SKM-1 (cell line): Measurements from ENCODE around the gene COL23A1.
"Not testable (repeated sequence)": the region's sequence is repeated elsewhere in the genome, so short reads cannot be mapped to it uniquely, and the experiment has no call there.

ENCODE experiments used
- DNase-seq: peaks from one replicate; lab custom pipeline; 2025; ENCODE audit not compliant: unreplicated experiment; lab: John Stamatoyannopoulos, UW

Gene COL23A1

DNA sequence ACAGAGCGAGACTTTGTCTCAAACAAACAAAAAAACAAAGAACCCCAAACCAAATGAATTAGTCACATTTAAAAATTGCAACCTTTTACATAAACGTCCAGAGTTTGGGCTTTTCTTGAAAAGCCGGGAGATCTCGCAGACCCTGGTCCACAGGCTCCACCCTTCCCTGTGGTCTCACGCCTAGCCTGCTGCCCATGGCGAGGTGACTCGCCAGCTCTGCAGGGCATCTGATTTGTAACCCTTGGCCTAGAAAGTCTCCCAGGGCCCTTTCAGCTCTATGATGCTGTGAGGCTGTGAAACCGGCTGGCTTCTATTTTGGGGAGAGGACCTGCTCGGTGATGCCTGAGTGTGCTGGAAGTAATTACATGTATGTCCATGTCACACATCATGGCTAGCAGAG lies 312.8 kb downstream of the COL23A1 start:
- DNase-seq, result no peak

- DNase-seq, result no peak
Measured at GRCh38 chr5:178274781-178275537, 315.2 kb downstream of the COL23A1 start.

DNA sequence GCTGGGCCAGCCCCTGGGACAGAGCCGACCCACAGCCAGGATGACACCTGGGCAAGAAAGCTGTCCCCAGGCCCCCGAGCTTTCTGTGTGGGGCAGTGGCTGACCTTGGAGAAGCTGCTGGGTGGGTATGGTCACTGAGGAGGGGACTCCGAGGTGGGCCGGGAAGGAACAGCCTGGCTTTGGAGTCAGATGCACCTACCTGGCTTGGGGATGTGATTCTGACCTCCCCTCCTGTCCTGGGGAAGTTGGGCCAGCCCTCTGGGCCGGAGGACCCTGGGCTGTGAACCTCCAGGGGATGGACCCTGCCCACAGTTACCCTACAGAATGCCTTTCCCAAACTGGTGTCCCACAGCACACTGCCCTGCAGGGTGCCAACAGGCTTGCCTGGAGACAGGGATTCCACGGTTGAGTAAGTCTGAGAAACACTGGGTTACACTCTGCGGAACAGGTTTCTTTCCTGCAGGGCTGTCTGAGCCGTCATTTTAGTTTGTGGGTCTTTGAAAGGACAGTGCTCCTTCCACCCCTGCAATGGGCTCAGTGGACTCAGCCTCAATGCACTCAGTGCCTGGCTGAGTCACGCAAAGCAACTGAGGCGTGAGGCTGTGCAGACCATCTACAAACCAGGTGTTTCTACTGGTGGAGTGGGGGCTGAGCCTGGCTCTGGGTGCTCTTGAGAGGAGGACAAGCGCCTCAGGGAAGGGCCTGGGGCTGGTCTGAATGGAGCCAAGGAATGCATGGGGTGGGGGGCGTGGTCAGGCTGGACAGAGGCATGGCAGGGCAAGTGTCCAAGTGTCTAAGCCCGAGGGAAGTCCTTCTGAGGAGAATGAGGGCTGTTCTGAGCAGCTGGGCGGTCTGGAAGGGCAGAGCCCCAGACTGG lies 316.3 kb downstream of the COL23A1 start:
- no peak for DNase-seq

DNA sequence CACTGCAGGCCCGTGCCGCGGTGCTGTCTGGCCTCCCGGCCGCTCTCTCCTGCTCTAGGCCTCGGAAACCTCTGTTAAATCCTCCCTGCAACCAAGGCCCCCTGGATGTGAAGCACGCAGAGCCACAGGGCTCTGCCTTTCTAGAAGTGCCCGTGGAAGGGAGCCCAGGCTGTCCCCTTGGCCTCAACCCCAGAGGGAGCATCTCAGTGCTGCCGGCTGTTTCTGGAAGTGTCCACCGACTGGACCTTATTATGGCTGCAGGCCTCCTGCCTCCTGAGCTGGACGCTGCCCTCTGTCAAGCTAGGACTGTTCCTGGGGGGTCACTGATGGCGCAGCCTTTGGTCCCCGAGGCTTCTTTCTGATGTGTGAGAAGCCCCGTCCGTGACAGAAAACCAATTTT lies 317.2 kb downstream of the COL23A1 start:
- no peak for DNase-seq

GRCh38 chr5:178272591-178272990 lies 317.6 kb downstream of the COL23A1 start:
- DNase-seq, result no peak

- DNase-seq, result no peak
Measured at GRCh38 chr5:178271726-178272479, 318.3 kb downstream of the COL23A1 start.

DNA sequence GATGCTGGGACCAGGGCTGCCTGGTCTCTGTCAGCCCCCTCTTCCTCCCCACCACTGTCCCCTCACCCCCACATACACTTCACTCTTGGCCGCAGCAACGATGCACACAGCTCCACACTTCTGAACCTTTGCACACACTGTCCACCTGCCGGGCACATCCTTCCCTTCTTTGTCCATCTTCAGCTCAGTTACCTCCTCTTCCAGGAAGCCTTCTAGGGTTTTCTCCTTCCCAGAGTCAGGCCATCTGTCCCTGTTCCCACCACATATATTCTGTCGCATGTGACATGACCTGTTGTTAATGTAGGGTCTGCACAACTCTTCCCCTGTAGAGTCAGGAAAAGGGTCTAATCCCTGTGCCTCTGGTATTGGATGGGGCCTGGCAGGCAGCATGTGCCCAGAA lies 319.0 kb downstream of the COL23A1 start:
- no peak for DNase-seq

GRCh38 chr5:178269499-178269898 lies 320.7 kb downstream of the COL23A1 start:
- no peak for DNase-seq

DNA sequence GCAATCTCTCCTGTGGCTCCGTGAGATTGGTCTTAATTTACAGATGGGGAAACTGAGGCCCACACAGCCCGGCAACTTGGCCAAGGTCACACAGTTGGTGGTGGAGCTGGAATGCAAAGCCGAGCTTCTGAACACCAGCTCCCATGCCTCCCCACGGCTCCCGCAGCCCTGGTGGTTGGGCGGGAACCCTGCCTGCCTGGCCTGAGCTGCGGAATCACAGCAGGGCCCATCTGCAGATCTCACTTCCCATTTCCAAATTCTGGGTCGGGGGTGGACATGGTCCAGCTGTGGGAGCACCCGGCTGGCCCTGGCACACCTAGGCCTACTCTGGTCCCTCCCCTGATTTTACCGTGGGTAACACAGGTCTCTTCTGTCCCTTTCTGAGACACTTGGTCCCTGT lies 322.3 kb downstream of the COL23A1 start:
- no peak for DNase-seq

DNA sequence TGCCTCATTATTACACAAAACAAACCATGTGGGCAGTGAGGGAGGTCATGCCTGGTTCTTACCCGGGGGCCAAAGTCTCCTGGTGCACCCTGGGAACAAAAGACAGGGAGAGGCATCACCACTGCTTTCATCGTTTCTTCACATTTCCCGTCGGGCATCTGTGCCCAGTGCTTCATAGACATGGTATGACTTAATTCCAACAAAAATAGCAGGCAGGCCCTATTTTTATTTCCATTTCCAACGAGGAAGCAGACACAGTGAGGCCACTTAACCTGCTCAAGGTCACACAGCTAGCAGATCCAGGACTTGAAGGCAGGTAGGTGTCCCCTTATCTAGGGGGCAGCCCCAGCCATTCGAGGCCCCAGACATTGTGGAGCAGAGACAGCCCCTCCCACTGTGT lies 322.9 kb downstream of the COL23A1 start:
- no peak for DNase-seq

DNA sequence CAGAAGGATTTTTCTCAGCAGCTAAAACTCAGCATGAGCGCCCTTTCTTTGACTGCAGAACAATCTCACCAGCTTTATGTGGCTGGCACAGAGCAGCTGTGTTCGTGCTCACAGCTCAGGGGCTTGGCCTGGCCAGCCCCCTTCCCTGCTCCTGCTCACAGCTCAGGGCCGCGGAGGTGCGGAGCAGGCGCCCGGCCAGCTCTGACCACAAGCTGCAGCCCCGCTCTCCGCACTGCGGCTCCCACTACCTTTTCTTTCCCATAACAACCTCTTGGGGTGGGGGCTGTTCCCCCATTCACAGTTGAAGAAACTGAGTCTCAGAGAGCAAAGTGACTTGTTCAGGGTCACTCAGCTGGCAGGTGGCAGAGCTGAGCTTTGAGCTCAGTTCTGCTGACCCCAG lies 323.6 kb downstream of the COL23A1 start:
- DNase-seq, result no peak

DNA sequence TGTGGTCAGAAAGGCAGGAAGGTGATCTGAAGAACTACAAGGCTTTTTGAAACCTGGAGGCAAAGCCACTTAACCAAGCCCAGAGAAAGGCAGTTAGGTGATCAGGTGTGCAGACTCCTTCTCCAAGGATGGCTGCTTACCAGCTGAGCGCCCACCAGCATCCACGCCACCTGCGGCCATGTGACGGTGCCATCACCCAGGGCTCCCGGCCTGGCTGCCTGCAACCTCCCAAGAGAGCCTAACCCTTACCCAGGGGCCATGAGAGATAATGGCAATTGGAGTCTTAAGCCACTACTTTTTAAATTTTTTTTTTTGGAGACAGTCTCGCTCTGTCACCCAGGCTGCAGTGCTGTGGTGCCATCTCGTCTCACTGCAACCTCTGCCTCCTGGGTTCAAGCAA lies 324.4 kb downstream of the COL23A1 start:
- no peak for DNase-seq

DNA sequence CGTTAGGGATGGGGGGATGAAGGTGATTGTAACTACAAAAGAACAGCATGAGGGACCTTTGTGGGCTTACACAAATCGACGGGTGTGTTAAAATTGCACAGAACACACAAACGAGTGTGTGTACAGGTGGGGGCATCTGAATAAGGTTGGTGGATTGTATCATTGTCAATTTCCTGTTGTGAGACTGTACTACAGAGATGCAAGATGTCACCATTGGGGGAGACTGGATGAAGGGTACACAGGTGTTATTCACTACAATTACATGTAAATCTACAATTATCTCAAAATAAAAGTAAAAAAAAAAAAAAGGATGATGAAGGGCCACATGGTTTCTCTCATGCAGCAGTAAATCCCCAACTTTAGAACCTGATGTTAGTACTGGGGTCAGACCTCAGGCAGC lies 326.1 kb downstream of the COL23A1 start:
- no peak for DNase-seq

- no peak for DNase-seq
Measured at GRCh38 chr5:178261666-178262600, 328.3 kb downstream of the COL23A1 start.

DNA sequence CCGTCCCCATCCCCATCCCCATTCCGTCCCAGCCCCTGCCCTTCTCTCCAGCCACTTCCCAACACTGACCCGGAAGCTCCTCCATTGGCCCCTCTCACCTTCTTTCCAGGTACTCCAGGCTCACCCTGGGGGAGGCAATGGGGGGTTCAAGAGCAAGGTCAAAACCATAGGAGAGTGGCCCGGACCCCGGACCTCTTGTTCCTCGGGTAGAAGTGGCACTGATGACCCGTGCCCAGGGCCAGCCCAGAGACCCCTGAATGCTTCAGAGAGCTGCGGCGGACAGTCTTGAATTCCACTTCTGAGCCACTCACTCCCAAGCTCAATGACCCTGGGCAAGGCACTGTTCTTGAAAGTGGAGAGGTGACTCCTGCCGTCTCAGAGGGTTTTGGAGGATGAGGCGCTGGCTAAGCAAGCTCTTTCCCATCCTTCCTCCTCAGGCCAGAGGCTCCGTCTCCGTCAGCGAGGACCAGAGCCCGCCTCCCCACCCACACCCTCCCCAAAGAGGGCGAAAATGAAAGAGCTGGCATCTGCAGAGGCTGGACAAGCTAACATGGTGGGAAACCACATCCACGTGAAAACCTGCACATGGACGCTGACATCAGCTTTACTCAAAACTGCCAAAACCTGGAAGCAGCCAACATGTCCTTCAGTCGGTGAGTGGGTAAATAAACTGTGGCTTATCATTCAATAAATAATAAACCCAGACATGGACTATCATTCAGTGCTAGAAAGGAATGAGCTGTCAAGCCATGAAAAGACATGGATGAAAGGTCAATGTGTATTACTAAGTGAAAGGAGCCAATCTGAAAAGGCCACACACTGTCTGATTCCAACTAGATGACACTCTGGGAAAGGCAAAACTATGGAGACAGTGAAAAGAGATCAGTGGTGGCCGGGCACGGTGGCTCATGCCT lies 330.3 kb downstream of the COL23A1 start:
- no peak for DNase-seq

DNA sequence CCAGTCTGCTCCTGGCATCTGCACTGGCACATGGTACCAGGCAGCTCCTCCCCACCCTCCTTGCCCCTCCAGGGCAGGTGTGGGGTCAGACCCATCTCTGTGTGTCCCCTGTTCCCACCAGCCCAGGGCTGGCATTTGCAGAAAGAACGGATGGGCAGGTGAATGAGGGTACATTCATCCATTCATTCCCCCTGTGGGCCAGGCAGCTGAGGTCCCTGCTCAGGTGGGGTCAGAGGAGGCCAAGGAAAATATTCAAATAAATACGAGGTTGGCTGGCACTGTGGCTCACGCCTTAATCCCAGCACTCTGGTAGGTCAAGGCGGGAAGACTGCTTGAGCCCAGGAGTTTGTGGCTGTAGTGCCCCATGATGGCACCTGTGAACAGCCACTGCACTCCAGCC lies 332.5 kb downstream of the COL23A1 start:
- DNase-seq, result no peak

- no peak for DNase-seq
Measured at GRCh38 chr5:178256746-178257145, 333.4 kb downstream of the COL23A1 start.

- not testable (repeated sequence) for DNase-seq
Measured at GRCh38 chr5:178253632-178254031, 336.6 kb downstream of the COL23A1 start.

DNA sequence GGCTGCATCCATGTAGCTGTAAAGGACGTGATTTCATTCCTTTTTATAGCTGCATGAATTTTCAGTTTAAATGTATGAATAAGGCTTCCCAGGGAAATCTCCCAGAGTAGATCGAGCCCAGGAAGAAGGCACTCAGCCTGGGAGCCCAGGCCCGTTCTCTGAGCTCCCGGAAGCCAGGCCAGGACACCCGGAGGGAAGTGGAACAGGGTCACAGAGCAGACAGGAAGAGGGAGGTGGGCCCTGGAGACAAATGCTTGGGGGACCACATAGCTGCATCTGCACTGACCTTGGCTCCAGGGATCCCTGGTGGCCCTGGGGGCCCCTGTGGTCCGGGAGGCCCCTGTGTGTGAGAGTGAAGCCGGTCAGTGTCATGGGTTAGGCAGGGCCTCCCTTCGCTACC lies 337.9 kb downstream of the COL23A1 start:
- no peak for DNase-seq
